Erythroblast (primary cell): ENCODE results near the gene ZNF853.

Source experiments
- GATA1 ChIP-seq: IDR thresholded peaks from 2 replicates; pipeline ENCODE4 v1.6.1; 2011; ENCODE audit warnings: low read depth, mild to moderate bottlenecking, control low read depth, low read length, moderate library complexity
- POLR2A ChIP-seq: IDR thresholded peaks from 2 replicates; pipeline ENCODE4 v1.6.1; 2011; ENCODE audit warnings: mild to moderate bottlenecking, low read length

- TF ChIP-seq POLR2A, result no peak
- TF ChIP-seq GATA1, result no peak
These were observed 32.8 kb downstream of the ZNF853 start for GRCh38 chr7:6648066-6648814.
